GM23248 (cell line): ENCODE results near the gene SLC23A1.

Experiments used
- EZH2 ChIP-seq: fragments of 200-600 bp; sonication (generic); IDR thresholded peaks from 2 replicates; pipeline ENCODE4 v1.6.1; 2018; ENCODE audit warnings: antibody characterized with exemption, mild to moderate bottlenecking; ENCODE audit not compliant: insufficient read depth, poor library complexity, severe bottlenecking
- EZH2phosphoT487 ChIP-seq: fragments of 200-600 bp; sonication (generic); IDR thresholded peaks from 2 replicates; pipeline ENCODE4 v1.6.1; 2018; ENCODE audit warnings: antibody characterized with exemption, moderate library complexity, mild to moderate bottlenecking, low read depth; ENCODE audit not compliant: insufficient read depth

DNA sequence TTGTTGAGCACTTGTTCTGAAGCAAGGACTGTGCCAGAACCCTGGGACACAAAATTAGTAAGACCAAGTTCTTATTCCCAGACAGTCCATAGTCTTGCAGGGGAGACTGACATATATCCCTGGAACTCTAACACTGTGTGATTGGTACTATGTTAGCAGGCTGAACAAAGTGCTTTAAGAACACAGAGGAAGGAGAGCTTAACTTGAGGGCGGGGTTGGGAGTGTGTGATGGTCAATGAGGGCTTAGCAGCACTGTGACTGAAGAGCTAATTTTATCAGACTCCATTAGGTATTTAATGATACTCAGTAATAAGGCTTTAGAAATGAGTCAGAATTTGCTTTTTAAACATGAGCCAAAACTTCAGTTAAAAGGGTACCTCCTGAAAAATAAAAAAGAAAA is 35.7 kb upstream of the SLC23A1 start:
- TF ChIP-seq EZH2 (no peak), EZH2phosphoT487 (no peak)
